GM19025 (cell line): Measurements from ENCODE around the gene CCDC7.
"Not testable (repeated sequence)": the region's sequence is repeated elsewhere in the genome, so short reads cannot be mapped to it uniquely, and the experiment has no call there.

Experiments used
- ATAC-seq: cut with Tn5 transposase; IDR thresholded peaks from one replicate; pipeline ENCODE4 v1.9.1; 2021; ENCODE audit warnings: mild to moderate bottlenecking, low read depth, moderate library complexity; ENCODE audit not compliant: unreplicated experiment

CCDC7 gene

GRCh38 chr10:32445740-32446535 is at the start of gene CCDC7:
CCDC7 (plus strand) TSS chr10:32446140; CDS start chr10:32451643, 5,503 bp downstream.
- ATAC-seq, result peak; percentile 98

GRCh38 chr10:32397163-32397562 is 48.8 kb upstream of the CCDC7 start:
- ATAC-seq, result not testable (repeated sequence)

GRCh38 chr10:32399720-32400119 is 46.2 kb upstream of the CCDC7 start:
- not testable (repeated sequence) for ATAC-seq

- ATAC-seq, result no peak
Measured at GRCh38 chr10:32400961-32401360, 45.0 kb upstream of the CCDC7 start.

GRCh38 chr10:32402499-32402898 is 43.4 kb upstream of the CCDC7 start:
- no peak for ATAC-seq

- ATAC-seq, result no peak
Measured at GRCh38 chr10:32403091-32403490, 42.8 kb upstream of the CCDC7 start.

GRCh38 chr10:32408690-32409089 is 37.2 kb upstream of the CCDC7 start:
- ATAC-seq, result no peak

- ATAC-seq, result no peak
Measured at GRCh38 chr10:32409741-32410140, 36.2 kb upstream of the CCDC7 start.

GRCh38 chr10:32410569-32410968 is 35.4 kb upstream of the CCDC7 start:
- no peak for ATAC-seq

- ATAC-seq, result no peak
Measured at GRCh38 chr10:32411797-32412498, 34.0 kb upstream of the CCDC7 start.

- no peak for ATAC-seq
Measured at GRCh38 chr10:32412499-32412853, 33.5 kb upstream of the CCDC7 start.

- no peak for ATAC-seq
Measured at GRCh38 chr10:32413513-32413912, 32.4 kb upstream of the CCDC7 start.

- ATAC-seq, result no peak
Measured at GRCh38 chr10:32415361-32415760, 30.6 kb upstream of the CCDC7 start.

- ATAC-seq, result no peak
Measured at GRCh38 chr10:32417911-32418547, 27.9 kb upstream of the CCDC7 start.

GRCh38 chr10:32418572-32418971 is 27.4 kb upstream of the CCDC7 start:
- ATAC-seq, result no peak

- no peak for ATAC-seq
Measured at GRCh38 chr10:32419615-32420014, 26.3 kb upstream of the CCDC7 start.

- no peak for ATAC-seq
Measured at GRCh38 chr10:32426186-32426585, 19.8 kb upstream of the CCDC7 start.

GRCh38 chr10:32433542-32433941 is 12.4 kb upstream of the CCDC7 start:
- no peak for ATAC-seq

- no peak for ATAC-seq
Measured at GRCh38 chr10:32436215-32436614, 9.7 kb upstream of the CCDC7 start.

GRCh38 chr10:32437334-32437733 is 8.6 kb upstream of the CCDC7 start:
- no peak for ATAC-seq

GRCh38 chr10:32445036-32445435 is 904 bp upstream of the CCDC7 start:
- ATAC-seq, result no peak
